PC-3 (cell line): ENCODE measurements around the gene ADAMTSL2. TPM values are rescaled to one million over a fixed set of nuclear protein-coding genes. Genes with fewer than 3 reads are reported as not detected.

Source experiments
- ATAC-seq: fragments of 200-7000 bp; cut with Tn5 transposase; 2 replicates; pipeline ENCODE4 v1.9.1; 2020; ENCODE audit warnings: mild to moderate bottlenecking, moderate library complexity
- BruUV-seq: library from RNA; stranded (reverse); fragments of 400-500 nt; replicated peaks from 2 replicates; lab custom pipeline; 2021; lab: Mats Ljungman, UMichigan
- CTCF ChIA-PET: fragments of 300-600 bp; sonication (Branson Sonifier 250); formaldehyde crosslinking; loops from one replicate; lab custom pipeline; 2022; ENCODE audit warnings: antibody characterized with exemption; lab: Charles Lee
- POLR2A ChIA-PET: fragments of 300-600 bp; sonication (Branson Sonifier 250); formaldehyde crosslinking; loops from one replicate; lab custom pipeline; 2022; ENCODE audit warnings: antibody characterized with exemption; ENCODE audit not compliant: unreplicated experiment; lab: Charles Lee
- DNase-seq: peaks from one replicate; pipeline ENCODE4 v3.0.0-alpha.2; 2015
- H2AFZ ChIP-seq: fragments of 300-600 bp; sonication (generic); 2 replicates; pipeline ENCODE4 v1.6.0; 2016; ENCODE audit warnings: antibody characterized with exemption, low read length
- H3F3A ChIP-seq: fragments of 300-600 bp; sonication (generic); one replicate; pipeline ENCODE4 v1.6.0; 2017; ENCODE audit warnings: antibody characterized with exemption, low read length, control low read depth, mild to moderate bottlenecking; ENCODE audit not compliant: unreplicated experiment
- H3K27ac ChIP-seq: fragments of 300-600 bp; sonication (generic); 2 replicates; pipeline ENCODE4 v1.5.1; 2016; ENCODE audit warnings: mild to moderate bottlenecking, low read length
- H3K27me3 ChIP-seq: fragments of 300-600 bp; sonication (generic); 2 replicates; pipeline ENCODE4 v1.6.1; 2016; ENCODE audit warnings: low read length, mixed read lengths
- H3K36me3 ChIP-seq: fragments of 300-600 bp; sonication (generic); 2 replicates; pipeline ENCODE4 v1.6.1; 2016; ENCODE audit warnings: low read depth, mixed run types, low read length, mixed read lengths
- H3K4me1 ChIP-seq: fragments of 300-600 bp; sonication (generic); 2 replicates; pipeline ENCODE4 v1.5.1; 2016; ENCODE audit warnings: low read length; ENCODE audit not compliant: insufficient read depth
- H3K4me2 ChIP-seq: fragments of 300-600 bp; sonication (generic); 2 replicates; pipeline ENCODE4 v1.6.0; 2016; ENCODE audit warnings: low read length
- H3K4me3 ChIP-seq: fragments of 300-600 bp; sonication (generic); 2 replicates; pipeline ENCODE4 v1.5.1; 2016; ENCODE audit warnings: mild to moderate bottlenecking, low read length, mixed read lengths
- H3K79me2 ChIP-seq: fragments of 300-600 bp; sonication (generic); 2 replicates; pipeline ENCODE4 v1.6.1; 2017; ENCODE audit warnings: low read length, mixed read lengths
- H3K9ac ChIP-seq: fragments of 300-600 bp; sonication (generic); 2 replicates; pipeline ENCODE4 v1.6.0; 2016; ENCODE audit warnings: mild to moderate bottlenecking, low read length
- H3K9me2 ChIP-seq: fragments of 300-600 bp; sonication (generic); replicated peaks from 2 replicates; pipeline ENCODE4 v1.6.1; 2016; ENCODE audit warnings: mixed run types, low read length, mixed read lengths
- H3K9me3 ChIP-seq: fragments of 300-600 bp; sonication (generic); 2 replicates; pipeline ENCODE4 v1.6.1; 2016; ENCODE audit warnings: low read length, mixed read lengths
- H4K20me1 ChIP-seq: fragments of 300-600 bp; sonication (generic); 2 replicates; pipeline ENCODE4 v1.6.1; 2016; ENCODE audit warnings: low read length, mixed read lengths
- EZH2 ChIP-seq: fragments of 300-600 bp; sonication (generic); IDR thresholded peaks from one replicate; pipeline ENCODE4 v1.6.1; 2017; ENCODE audit warnings: antibody characterized with exemption, mild to moderate bottlenecking, low read length; ENCODE audit not compliant: unreplicated experiment
- EZH2phosphoT487 ChIP-seq: fragments of 300-600 bp; sonication (generic); IDR thresholded peaks from 2 replicates; pipeline ENCODE4 v1.6.1; 2018; ENCODE audit warnings: mild to moderate bottlenecking, antibody characterized with exemption, low read length, borderline replicate concordance
- intact Hi-C: fragments of 100-400 bp; cut with micrococcal nuclease; formaldehyde crosslinking; loops from 2 replicates; pipeline ENCODE4 v1.9.0; 2023
- total RNA-seq: library from RNA; depleted of rRNA; stranded (reverse); fragments of >200 nt; gene quantifications from 2 replicates; pipeline ENCODE4 v1.2.3, GENCODE V29; 2014
- TF ChIP-seq, protein P1 (sequence below): fragments of 300-600 bp; sonication (generic); conservative IDR thresholded peaks from 2 replicates; pipeline ENCODE4 v1.5.1; 2017; ENCODE audit warnings: antibody characterized with exemption, low read depth, mild to moderate bottlenecking, low read length

ADAMTSL2 gene
- total RNA-seq, 1 experiment from 2014 or later: not detected

DNA sequence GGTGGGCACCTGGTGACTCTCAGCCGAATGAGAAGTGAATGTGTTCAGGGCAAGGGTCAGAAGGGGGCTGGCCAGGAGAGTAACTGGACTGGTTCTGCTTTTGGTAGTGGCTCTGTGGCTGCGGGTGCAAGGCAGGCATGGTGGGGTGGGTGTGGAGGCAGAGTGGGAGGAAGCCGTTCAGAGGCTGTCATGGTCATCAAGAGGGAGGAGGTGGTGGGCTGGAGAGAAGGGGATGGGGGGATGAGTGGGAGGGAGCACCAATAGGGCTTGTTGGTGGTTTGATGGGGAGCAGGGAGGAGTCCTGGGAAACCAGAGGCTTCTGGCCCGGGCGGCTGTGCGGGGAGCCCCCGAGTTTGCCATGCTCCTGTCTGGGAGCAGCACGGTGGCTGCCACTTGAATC lies 61.4 kb downstream of the ADAMTSL2 start:
- H4K20me1 ChIP-seq: no peaks in the 10 kb centered on the region
- no TSS peak for BruUV-seq
- no peaks in the 10 kb centered on the region for H3K79me2 ChIP-seq
- intact Hi-C loops: no loop called here
- H3K9ac ChIP-seq: no peak overlapping the region
- TF ChIP-seq EZH2phosphoT487: no peak
- TF ChIP-seq, protein P1, sequence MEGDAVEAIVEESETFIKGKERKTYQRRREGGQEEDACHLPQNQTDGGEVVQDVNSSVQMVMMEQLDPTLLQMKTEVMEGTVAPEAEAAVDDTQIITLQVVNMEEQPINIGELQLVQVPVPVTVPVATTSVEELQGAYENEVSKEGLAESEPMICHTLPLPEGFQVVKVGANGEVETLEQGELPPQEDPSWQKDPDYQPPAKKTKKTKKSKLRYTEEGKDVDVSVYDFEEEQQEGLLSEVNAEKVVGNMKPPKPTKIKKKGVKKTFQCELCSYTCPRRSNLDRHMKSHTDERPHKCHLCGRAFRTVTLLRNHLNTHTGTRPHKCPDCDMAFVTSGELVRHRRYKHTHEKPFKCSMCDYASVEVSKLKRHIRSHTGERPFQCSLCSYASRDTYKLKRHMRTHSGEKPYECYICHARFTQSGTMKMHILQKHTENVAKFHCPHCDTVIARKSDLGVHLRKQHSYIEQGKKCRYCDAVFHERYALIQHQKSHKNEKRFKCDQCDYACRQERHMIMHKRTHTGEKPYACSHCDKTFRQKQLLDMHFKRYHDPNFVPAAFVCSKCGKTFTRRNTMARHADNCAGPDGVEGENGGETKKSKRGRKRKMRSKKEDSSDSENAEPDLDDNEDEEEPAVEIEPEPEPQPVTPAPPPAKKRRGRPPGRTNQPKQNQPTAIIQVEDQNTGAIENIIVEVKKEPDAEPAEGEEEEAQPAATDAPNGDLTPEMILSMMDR: no peak
- TF ChIP-seq EZH2: no peak
- no peak overlapping the region for H3K27ac ChIP-seq
- H3F3A ChIP-seq: no peaks in the 10 kb centered on the region
- CTCF ChIA-PET: no interaction called here
- DNase-seq: no peak
- no peaks in the 10 kb centered on the region for H3K9me2 ChIP-seq
- H2AFZ ChIP-seq: no peak overlapping the region
- no peak overlapping the region for H3K4me2 ChIP-seq
- POLR2A ChIA-PET: no interaction called here
- no peak overlapping the region for H3K4me3 ChIP-seq
- H3K27me3 ChIP-seq: no peaks in the 10 kb centered on the region
- H3K36me3 ChIP-seq: no peaks in the 10 kb centered on the region
- H3K4me1 ChIP-seq: no peaks in the 10 kb centered on the region
- H3K9me3 ChIP-seq: 0 out of 2 replicates have a peak, but pooled peaks cover 5% of the 10 kb centered on the region
- no peak for ATAC-seq

DNA sequence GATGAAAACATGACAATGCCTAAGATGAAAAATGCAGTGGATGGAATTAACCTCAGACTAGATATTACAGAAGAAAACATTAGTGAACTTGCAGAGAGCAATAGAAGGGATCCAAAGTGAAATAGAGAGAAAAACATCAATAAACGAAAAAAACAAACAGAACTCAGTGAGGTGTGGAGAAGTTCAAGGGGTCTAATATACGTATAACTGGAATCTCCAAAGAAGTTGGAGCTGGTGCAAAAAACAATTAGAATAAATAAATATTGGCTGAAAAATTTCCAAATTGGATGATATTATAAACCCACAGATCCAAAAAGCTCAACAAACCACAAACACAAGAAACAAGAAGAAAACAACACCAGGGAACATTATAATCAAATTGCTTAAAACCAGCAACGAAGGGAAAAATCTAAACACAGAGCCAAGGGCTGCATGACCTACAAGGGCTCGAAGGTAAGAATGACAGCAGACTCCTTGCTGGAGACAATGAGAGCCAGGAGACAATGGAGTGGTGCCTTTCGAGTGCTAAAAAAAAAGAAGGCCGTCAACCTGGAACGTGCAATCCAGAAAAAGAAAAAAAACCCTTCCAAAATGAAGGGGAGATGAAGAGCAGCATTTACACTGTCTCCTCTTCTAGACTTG lies 62.9 kb downstream of the ADAMTSL2 start:
- Histone ChIP-seq H3K4me2 (no peak overlapping the region), H3F3A (no peaks in the 10 kb centered on the region), H3K4me3 (no peak overlapping the region), H3K9ac (no peak overlapping the region), H2AFZ (no peak overlapping the region), H3K27me3 (no peaks in the 10 kb centered on the region), H3K9me3 (0 out of 2 replicates have a peak, but pooled peaks cover 5% of the 10 kb centered on the region), H3K4me1 (no peaks in the 10 kb centered on the region), H3K79me2 (no peaks in the 10 kb centered on the region), H3K9me2 (no peaks in the 10 kb centered on the region), H4K20me1 (no peaks in the 10 kb centered on the region), H3K36me3 (no peaks in the 10 kb centered on the region), H3K27ac (no peak overlapping the region)
- DNase-seq: no peak
- TF ChIP-seq, protein P1: no peak
- no peak for TF ChIP-seq EZH2
- no peak for TF ChIP-seq EZH2phosphoT487
- no TSS peak for BruUV-seq
- intact Hi-C loops: no loop called here
- POLR2A ChIA-PET: no interaction called here
- no peak for ATAC-seq
- CTCF ChIA-PET: no interaction called here

DNA sequence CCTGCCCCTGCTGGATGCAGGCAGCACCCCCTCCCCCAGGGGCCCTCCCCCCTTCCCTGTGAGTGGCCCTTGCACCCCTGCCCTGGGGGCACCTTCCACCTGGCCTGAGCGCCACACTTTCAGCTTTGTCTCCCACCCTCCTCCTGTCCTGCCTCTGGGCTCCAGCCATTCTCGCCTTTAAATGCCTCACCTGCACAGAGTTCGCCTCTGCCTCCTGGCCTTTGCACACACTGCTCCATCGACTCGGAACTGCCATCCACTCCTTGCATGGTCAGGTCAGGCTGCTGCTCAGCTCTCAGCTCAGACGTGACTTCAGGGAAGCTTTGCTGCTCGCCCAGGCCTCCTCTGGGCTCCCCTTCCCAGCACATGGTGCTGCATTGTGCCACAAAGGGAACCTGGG lies 64.5 kb downstream of the ADAMTSL2 start:
- no peaks in the 10 kb centered on the region for H3K9me2 ChIP-seq
- H3K4me1 ChIP-seq: no peaks in the 10 kb centered on the region
- POLR2A ChIA-PET: no interaction called here
- H3K36me3 ChIP-seq: no peaks in the 10 kb centered on the region
- no peak overlapping the region for H2AFZ ChIP-seq
- BruUV-seq: no TSS peak
- ATAC-seq (no peak), DNase-seq (no peak)
- intact Hi-C loops: no loop called here
- no peaks in the 10 kb centered on the region for H3K79me2 ChIP-seq
- H4K20me1 ChIP-seq: no peaks in the 10 kb centered on the region
- no peak overlapping the region for H3K27ac ChIP-seq
- no peak overlapping the region for H3K4me2 ChIP-seq
- TF ChIP-seq EZH2phosphoT487 (no peak), EZH2 (no peak)
- TF ChIP-seq, protein P1: no peak
- H3K9me3 ChIP-seq: 0 out of 2 replicates have a peak, but pooled peaks cover 5% of the 10 kb centered on the region
- CTCF ChIA-PET: no interaction called here
- H3K27me3 ChIP-seq: no peaks in the 10 kb centered on the region
- H3K9ac ChIP-seq: no peak overlapping the region
- H3K4me3 ChIP-seq: no peak overlapping the region
- no peaks in the 10 kb centered on the region for H3F3A ChIP-seq
